22Rv1 (cell line): ENCODE data around the gene CA11.

Experiments used
- H3K27ac ChIP-seq: fragments of 450-650 bp; 2 replicates; pipeline ENCODE4 v1.5.1; 2017
- ZFX ChIP-seq: fragments of 450-650 bp; IDR thresholded peaks from 2 replicates; pipeline ENCODE4 v1.6.1; 2017; ENCODE audit warnings: antibody characterized with exemption, borderline replicate concordance
- TF ChIP-seq, protein P1 (sequence below): fragments of 450-650 bp; IDR thresholded peaks from 2 replicates; pipeline ENCODE4 v1.5.1; 2017; ENCODE audit warnings: mild to moderate bottlenecking

Gene CA11

DNA sequence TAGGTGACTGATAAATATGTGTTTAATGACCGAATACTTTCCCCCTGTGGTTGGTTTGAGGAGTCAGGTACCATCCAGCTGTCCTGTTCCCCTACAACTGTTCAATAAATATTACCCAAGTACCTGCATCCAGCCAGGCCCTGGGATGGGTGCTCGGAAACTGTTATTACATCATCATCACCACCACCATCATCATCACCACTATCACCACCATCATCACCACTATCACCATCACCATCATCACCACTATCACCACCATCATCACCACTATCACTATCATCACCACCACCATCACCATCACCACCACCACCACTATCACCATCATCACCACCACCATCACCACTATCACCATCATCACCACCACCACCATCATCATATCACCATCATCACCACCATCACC is 22.8 kb upstream of the CA11 start:
- no peak overlapping the region for H3K27ac ChIP-seq
- TF ChIP-seq, protein P1, sequence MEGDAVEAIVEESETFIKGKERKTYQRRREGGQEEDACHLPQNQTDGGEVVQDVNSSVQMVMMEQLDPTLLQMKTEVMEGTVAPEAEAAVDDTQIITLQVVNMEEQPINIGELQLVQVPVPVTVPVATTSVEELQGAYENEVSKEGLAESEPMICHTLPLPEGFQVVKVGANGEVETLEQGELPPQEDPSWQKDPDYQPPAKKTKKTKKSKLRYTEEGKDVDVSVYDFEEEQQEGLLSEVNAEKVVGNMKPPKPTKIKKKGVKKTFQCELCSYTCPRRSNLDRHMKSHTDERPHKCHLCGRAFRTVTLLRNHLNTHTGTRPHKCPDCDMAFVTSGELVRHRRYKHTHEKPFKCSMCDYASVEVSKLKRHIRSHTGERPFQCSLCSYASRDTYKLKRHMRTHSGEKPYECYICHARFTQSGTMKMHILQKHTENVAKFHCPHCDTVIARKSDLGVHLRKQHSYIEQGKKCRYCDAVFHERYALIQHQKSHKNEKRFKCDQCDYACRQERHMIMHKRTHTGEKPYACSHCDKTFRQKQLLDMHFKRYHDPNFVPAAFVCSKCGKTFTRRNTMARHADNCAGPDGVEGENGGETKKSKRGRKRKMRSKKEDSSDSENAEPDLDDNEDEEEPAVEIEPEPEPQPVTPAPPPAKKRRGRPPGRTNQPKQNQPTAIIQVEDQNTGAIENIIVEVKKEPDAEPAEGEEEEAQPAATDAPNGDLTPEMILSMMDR: no peak
- TF ChIP-seq ZFX: no peak

DNA sequence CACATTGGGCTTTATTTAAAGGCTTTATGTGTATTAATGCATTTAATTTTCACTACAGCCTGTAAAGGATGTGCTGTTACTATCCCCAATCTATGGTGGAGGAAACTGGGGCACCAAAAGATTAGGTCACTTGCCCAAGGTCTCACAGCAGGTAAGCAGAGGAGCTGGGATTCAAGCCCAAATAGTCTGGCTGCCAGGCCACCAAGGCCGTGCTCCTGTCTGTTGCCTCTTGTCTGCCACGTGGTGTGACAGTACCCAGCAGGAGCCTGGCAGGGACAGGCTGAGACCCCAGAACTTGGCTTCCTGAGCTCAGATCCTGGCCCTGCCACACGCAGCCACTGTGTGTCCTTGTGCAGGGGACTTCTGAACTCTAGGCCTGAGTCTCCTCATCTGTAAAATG is 22.3 kb upstream of the CA11 start:
- TF ChIP-seq, protein P1: no peak
- TF ChIP-seq ZFX: no peak

GRCh38 chr19:48665786-48666185 is 19.8 kb upstream of the CA11 start:
- TF ChIP-seq, protein P1: no peak
- no peak for TF ChIP-seq ZFX

More for the DNA sequence above, 22.3 kb upstream of the CA11 start:
- H3K27ac ChIP-seq: no peak overlapping the region

GRCh38 chr19:48664476-48664875 is 18.5 kb upstream of the CA11 start:
- TF ChIP-seq ZFX: no peak
- TF ChIP-seq, protein P1: no peak
- H3K27ac ChIP-seq: no peak overlapping the region

More at GRCh38 chr19:48665786-48666185, 19.8 kb upstream of the CA11 start:
- H3K27ac ChIP-seq: no peak overlapping the region

DNA sequence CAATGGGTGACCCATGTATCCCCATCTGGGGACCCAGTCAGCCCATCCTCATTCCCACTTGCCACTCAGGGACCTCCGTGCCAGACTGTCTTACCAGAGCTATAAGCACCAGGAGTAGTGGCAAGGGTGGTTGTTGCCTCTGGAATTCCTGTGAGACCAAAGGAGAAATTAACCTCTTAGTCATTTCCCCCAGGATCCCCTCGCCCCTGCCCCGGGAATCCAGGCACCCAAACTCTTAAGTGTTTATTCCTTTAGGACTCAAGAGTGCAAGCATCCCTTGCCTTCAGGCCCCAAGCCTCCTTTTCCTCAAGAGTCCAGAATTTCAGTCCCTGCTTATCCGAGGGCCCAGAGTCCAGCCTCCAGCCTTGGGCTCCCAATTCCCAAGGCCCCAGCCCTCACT is 17.7 kb upstream of the CA11 start:
- no peak overlapping the region for H3K27ac ChIP-seq
- TF ChIP-seq, protein P1: no peak
- TF ChIP-seq ZFX: no peak

DNA sequence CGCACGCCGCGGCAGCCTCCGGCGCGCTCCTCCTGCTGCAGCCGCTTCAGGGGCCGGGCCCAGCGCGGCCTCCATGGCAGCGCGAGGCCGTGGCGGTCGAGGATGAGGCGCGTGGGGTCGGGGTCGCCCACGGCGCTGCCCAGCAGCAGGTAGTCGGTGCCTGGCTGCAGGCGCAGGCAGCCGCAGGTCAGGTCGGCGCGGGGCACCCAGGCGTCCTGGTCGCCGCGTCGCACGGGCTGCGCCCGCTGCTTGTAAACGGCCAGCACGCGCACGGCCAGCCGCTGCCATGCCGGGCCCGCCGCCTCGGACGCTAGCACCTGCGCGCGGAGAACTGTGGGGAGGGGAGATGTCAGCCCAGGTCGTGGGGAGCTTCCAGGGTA is 15.7 kb upstream of the CA11 start:
- peak overlapping the region; percentile 69; the same call in 1 of the 2 replicates for H3K27ac ChIP-seq
- TF ChIP-seq, protein P1: no peak
- TF ChIP-seq ZFX: no peak

GRCh38 chr19:48660852-48661710 is 15.1 kb upstream of the CA11 start:
- TF ChIP-seq, protein P1: no peak
- TF ChIP-seq ZFX: no peak
- peak overlapping the region; percentile 69 for H3K27ac ChIP-seq
